Transverse colon (tissue), 4 donors: ENCODE measurements around the gene PALLD.

Experiments
- EP300 ChIP-seq: sonication (generic); formaldehyde crosslinking; IDR thresholded peaks from one replicate; pipeline ENCODE4 v1.6.1; 2017; ENCODE audit warnings: antibody characterized with exemption, low read depth
- POLR2A ChIP-seq: fragments of 450-650 bp; IDR thresholded peaks from one replicate; pipeline ENCODE4 v1.6.1; 2016; ENCODE audit warnings: antibody characterized with exemption, mild to moderate bottlenecking, moderate library complexity
- POLR2AphosphoS5 ChIP-seq, 3 donors: sonication (generic); formaldehyde crosslinking; IDR thresholded peaks; one replicate each; pipeline ENCODE4 v1.6.1; 2016; ENCODE audit warnings: antibody characterized with exemption in 3 of 3
- TF ChIP-seq, protein P1 (sequence below), 5 experiments: fragments of 200-600 bp in 3 of 5; fragments of 450-650 bp in 2 of 5; sonication (generic) in 3 of 5; IDR thresholded peaks; 1 replicate in 2 of 5; 2 replicates in 3 of 5; pipeline ENCODE4 v1.5.1; 2016 to 2017; ENCODE audit warnings: antibody characterized with exemption in 5 of 5, inconsistent platforms in 3 of 5, mild to moderate bottlenecking in 2 of 5, moderate library complexity in 1 of 5

- TF ChIP-seq, protein P1, sequence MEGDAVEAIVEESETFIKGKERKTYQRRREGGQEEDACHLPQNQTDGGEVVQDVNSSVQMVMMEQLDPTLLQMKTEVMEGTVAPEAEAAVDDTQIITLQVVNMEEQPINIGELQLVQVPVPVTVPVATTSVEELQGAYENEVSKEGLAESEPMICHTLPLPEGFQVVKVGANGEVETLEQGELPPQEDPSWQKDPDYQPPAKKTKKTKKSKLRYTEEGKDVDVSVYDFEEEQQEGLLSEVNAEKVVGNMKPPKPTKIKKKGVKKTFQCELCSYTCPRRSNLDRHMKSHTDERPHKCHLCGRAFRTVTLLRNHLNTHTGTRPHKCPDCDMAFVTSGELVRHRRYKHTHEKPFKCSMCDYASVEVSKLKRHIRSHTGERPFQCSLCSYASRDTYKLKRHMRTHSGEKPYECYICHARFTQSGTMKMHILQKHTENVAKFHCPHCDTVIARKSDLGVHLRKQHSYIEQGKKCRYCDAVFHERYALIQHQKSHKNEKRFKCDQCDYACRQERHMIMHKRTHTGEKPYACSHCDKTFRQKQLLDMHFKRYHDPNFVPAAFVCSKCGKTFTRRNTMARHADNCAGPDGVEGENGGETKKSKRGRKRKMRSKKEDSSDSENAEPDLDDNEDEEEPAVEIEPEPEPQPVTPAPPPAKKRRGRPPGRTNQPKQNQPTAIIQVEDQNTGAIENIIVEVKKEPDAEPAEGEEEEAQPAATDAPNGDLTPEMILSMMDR (IDR thresholded peaks at IDR 0.05), result no peak
- no peak for TF ChIP-seq POLR2AphosphoS5 (IDR thresholded peaks at IDR 0.05)
- TF ChIP-seq POLR2A, result no peak
- no peak for TF ChIP-seq EP300
Measured at GRCh38 chr4:168830777-168831512, 334.1 kb downstream of the PALLD start.
